Right kidney (tissue), 1 donor: ENCODE results near the gene AJM1.
A peak's percentile ranks its signal among the peaks of the same experiment; 100 is the strongest.

Source experiments
- DNase-seq: peaks from one replicate; pipeline ENCODE4 v3.0.0-alpha.2; 2016

The AJM1 gene

GRCh38 chr9:136807281-136808074 is 34.8 kb upstream of the AJM1 start, which contains the start of gene RABL6:
TSS of gene RABL6 (plus strand) at chr9:136807948. CDS start at chr9:136808197, 249 bp downstream.
- DNase-seq, result peak; percentile 93

GRCh38 chr9:136808075-136808805 is 34.0 kb upstream of the AJM1 start:
- peak; percentile 78 for DNase-seq

- DNase-seq, result no peak
Observed at GRCh38 chr9:136808806-136809158, 33.5 kb upstream of the AJM1 start.

GRCh38 chr9:136814725-136815421 is 27.4 kb upstream of the AJM1 start:
- no peak for DNase-seq

- DNase-seq, result no peak
Observed at GRCh38 chr9:136815422-136815782, 26.9 kb upstream of the AJM1 start.

- DNase-seq, result peak; percentile 78
Observed at GRCh38 chr9:136820971-136821825, 21.1 kb upstream of the AJM1 start.

- no peak for DNase-seq
Observed at GRCh38 chr9:136821826-136822544, 20.3 kb upstream of the AJM1 start.

- DNase-seq, result no peak
Observed at GRCh38 chr9:136823136-136824046, 18.9 kb upstream of the AJM1 start.

GRCh38 chr9:136824496-136825225 is 17.6 kb upstream of the AJM1 start:
- DNase-seq, result no peak

- no peak for DNase-seq
Observed at GRCh38 chr9:136825295-136826187, 16.7 kb upstream of the AJM1 start.

- no peak for DNase-seq
Observed at GRCh38 chr9:136826188-136826541, 16.1 kb upstream of the AJM1 start.

GRCh38 chr9:136826703-136827582 is 15.3 kb upstream of the AJM1 start:
- no peak for DNase-seq

- no peak for DNase-seq
Observed at GRCh38 chr9:136827794-136828473, 14.3 kb upstream of the AJM1 start.

GRCh38 chr9:136828474-136829140 is 13.7 kb upstream of the AJM1 start:
- no peak for DNase-seq

GRCh38 chr9:136829412-136829811 is 12.9 kb upstream of the AJM1 start:
- DNase-seq, result no peak
